Heart right ventricle (tissue), 16 donors: ENCODE measurements around the gene RTL10. TPM values are rescaled to one million over a fixed set of nuclear protein-coding genes. Genes with fewer than 3 reads are reported as not detected.
A peak's percentile ranks its signal among the peaks of the same experiment; 100 is the strongest.

Experiments used
- ATAC-seq, 8 donors: fragments of 200-7000 bp; cut with Tn5 transposase; one replicate each; pipeline ENCODE4 v1.9.1; 2020; ENCODE audit warnings: mild to moderate bottlenecking in 8 of 8, moderate library complexity in 8 of 8, moderate number of reproducible peaks in 1 of 8
- DNase-seq, 2 donors: peaks; one replicate each; pipeline ENCODE4 v3.0.0-alpha.2; 2020
- H3K27ac ChIP-seq, 10 donors: fragments of 200-600 bp; sonication (generic) in 2 of 10; one replicate each; pipeline versions ENCODE4 v1.5.0 to v1.8.0; 2020 to 2022; ENCODE audit warnings: mild to moderate bottlenecking in 3 of 10
- H3K27me3 ChIP-seq, 7 donors: fragments of 200-600 bp; one replicate each; pipeline ENCODE4 v1.8.0; 2021 to 2022; ENCODE audit warnings: mild to moderate bottlenecking in 2 of 7
- H3K36me3 ChIP-seq, 9 donors: fragments of 200-600 bp; sonication (generic) in 1 of 9; one replicate each; pipeline versions ENCODE4 v1.5.0 to v1.8.0; 2020 to 2022; ENCODE audit warnings: mild to moderate bottlenecking in 2 of 9
- H3K4me1 ChIP-seq, 9 donors: fragments of 200-600 bp; sonication (generic) in 1 of 9; one replicate each; pipeline versions ENCODE4 v1.5.0 to v1.8.0; 2020 to 2022; ENCODE audit warnings: mild to moderate bottlenecking in 4 of 9
- H3K4me3 ChIP-seq, 10 donors: fragments of 200-600 bp; sonication (generic) in 2 of 10; one replicate each; pipeline versions ENCODE4 v1.5.0 to v1.8.0; 2020 to 2022; ENCODE audit warnings: mild to moderate bottlenecking in 7 of 10, moderate library complexity in 2 of 10
- H3K9me3 ChIP-seq, 11 donors: fragments of 200-600 bp in 10 of 11; sonication (generic) in 2 of 11; one replicate each; pipeline versions ENCODE4 v1.5.0 to v1.8.0; 2013 to 2022; ENCODE audit warnings: mild to moderate bottlenecking in 2 of 11, control low read depth in 1 of 11, moderate library complexity in 1 of 11
- WGBS, 2 donors: extraction: QIAGEN DNeasy Blood & Tissue Kit; methylation state at CpG; one replicate each; pipeline ENCODE4 v1.1.7; 2013; ENCODE audit warnings: inconsistent platforms in 1 of 2; 5-methylcytosine and 5-hydroxymethylcytosine counted together
- intact Hi-C, 10 donors: fragments of 100-400 bp; cut with DNase I; formaldehyde crosslinking; loops; one replicate each; pipeline versions ENCODE4 v1.11.1 to v1.14.2; 2022
- polyA plus RNA-seq, 2 donors: library from polyadenylated mRNA; stranded (reverse); fragments of 200-250 nt; gene quantifications; one replicate each; pipeline ENCODE4 v1.2.3, GENCODE V29; 2013
- total RNA-seq, 10 donors: library from RNA; stranded (reverse); fragmentation: NEBNext Ultra II Directional in 3 of 10; extraction: Animal tissue kit (Norgen Biotek cat#: 25700) in 3 of 10; gene quantifications; one replicate each; pipeline versions ENCODE4 v1.2.1 to v1.2.4, GENCODE V29; 2021 to 2023
- TF ChIP-seq, protein P1 (sequence below), 9 donors: fragments of 200-600 bp; sonication (generic) in 2 of 9; IDR thresholded peaks; one replicate each; pipeline versions ENCODE4 v1.5.0 to v1.8.0; 2021 to 2022; ENCODE audit warnings: antibody characterized with exemption in 9 of 9, mild to moderate bottlenecking in 5 of 9, moderate library complexity in 1 of 9
- donor health status: Arrhythmogenic right ventricular cardiomyopathy.
- donor health status: ischemic (EF 13 %, LVEDD 7.1; RV severe dilation, severe dysfunction).
- donor health status: healthy with polysubstance abuse.
- donor health status: DM: no; HTN: yes; CAD: no.
- donor health status: DM: no; HTN: no; CAD: no.
- donor health status: ischemic (EF 25% LVEDD 6.9; RV normal size, moderate dysfunction).
- donor health status: ischemic (EF 25% LVEDD 5.7; RV mildly dilated, moderate dysfunction).
- donor health status: healthy.
- donor health status: DM: yes; HTN: yes; CAD: no.
- donor health status: Ischemic cardiomyopathy.
- donor health status: ischemic (EF 35%, LVEDD 5.7; RV mildly dilated, moderate dysfunction).
- donor health status: nonischemic (EF 11% LVEDD 7.7; RV severe dilation, severe dysfunction).
- donor health status: DM: yes; HTN: yes; CAD: no.
- donor health status: PGD.
- donor health status: ischemic (EF 29% LVEDD 5.4; RV normal size, mild dysfunction).
- donor health status: nonischemic (EF 23%, LVEDD 6.1; RV moderate dilation, normal function).

The RTL10 gene
- total and polyA plus RNA-seq, 12 donors: 4.0 to 12.0 (median 7.1) TPM

DNA sequence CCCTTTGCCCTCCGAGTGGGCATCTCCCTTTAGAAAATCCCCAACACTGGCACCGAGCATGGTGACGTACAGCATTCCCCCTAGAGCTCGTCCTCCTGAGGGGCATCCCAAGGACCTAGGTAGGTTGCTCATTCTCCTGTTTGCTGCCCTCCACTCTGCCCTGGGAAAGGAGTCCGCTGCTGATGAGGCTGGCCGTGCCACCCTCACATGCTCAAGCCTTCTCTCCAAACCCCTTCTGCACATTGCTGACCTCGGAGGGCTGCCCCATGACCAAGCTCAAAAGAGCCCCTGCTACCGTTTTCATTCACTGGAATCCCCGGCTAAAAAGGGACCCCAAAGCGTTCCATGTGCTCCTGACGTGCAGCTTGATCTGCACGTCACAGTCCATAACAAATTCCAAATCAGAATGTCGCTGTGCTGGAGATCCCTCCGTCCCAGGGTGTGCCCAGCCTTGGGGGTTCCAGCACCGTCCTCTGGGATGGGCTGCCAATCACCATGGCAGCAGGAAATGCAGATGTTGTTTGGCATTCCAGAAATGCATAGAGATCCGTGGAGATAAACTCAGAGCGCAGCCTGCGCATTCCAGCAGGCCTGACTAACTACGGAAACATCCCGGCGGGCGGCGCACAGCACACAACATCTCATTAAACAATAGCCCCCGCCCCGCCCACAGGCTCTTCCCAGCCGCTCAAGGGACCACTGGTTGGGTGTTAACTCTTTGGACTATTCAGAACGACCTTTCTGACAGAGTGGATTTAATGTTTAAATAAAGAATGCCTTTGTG lies 26.3 kb upstream of the RTL10 start:
- ATAC-seq: peak in 7 of 8 donors; percentile 45 to 74 (median 66)
- 50 to 53% methylated on average over 27 of the region's 27 CpGs for WGBS, 2 donors
- Histone ChIP-seq H3K9me3 (no peaks in the 10 kb centered on the region), H3K36me3 (peaks cover 0 to 30% (median 0%) of the 10 kb centered on the region in 9 donors), H3K4me3 (peak overlapping the region in 2 of 10 donors; percentile 5 to 14), H3K4me1 (peaks cover 0 to 17% (median 11%) of the 10 kb centered on the region in 9 donors), H3K27me3 (no peaks in the 10 kb centered on the region), H3K27ac (peak overlapping the region in 2 of 10 donors; percentile 47 to 76)
- intact Hi-C loops: no loop called here
- TF ChIP-seq, protein P1, sequence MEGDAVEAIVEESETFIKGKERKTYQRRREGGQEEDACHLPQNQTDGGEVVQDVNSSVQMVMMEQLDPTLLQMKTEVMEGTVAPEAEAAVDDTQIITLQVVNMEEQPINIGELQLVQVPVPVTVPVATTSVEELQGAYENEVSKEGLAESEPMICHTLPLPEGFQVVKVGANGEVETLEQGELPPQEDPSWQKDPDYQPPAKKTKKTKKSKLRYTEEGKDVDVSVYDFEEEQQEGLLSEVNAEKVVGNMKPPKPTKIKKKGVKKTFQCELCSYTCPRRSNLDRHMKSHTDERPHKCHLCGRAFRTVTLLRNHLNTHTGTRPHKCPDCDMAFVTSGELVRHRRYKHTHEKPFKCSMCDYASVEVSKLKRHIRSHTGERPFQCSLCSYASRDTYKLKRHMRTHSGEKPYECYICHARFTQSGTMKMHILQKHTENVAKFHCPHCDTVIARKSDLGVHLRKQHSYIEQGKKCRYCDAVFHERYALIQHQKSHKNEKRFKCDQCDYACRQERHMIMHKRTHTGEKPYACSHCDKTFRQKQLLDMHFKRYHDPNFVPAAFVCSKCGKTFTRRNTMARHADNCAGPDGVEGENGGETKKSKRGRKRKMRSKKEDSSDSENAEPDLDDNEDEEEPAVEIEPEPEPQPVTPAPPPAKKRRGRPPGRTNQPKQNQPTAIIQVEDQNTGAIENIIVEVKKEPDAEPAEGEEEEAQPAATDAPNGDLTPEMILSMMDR (IDR thresholded peaks at IDR 0.05): no peak
- peak in 1 of 2 donors; percentile 51 for DNase-seq

DNA sequence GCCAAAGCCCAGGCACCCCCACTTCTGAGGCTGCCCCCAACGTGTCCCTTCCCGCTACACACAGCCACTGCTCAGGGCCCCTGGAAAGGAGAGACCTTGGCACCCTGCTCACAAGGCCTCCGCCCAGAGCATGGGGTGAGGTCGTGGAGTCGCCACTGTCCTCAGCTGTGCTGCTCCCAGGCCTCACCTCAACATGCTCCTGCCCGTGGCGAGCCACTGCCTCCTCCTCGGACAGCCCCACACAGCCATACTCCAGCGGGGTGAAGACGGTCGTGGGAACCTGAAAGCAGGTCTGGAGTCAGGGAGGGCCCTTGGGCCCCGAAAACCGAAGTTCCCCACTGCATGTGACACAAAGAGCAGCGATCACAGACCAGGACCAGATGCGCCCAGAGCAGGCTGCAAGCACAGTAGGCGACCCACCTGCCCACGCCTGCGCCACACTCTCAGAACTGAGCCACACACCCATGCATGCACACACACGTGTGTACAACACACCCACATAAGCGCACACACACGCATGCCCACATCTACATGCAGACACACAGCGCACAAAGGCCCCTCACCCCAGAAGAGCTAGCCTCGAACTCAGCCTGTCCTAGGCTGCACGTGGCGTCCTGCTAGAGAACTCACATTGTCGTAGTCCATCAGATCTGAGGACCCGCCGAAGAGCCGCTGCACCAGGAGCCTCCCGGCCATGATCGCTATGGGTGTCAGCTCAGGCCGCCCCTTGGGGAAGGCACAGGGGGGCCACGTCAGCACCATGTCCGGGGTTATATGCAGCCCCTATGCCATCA lies 25.5 kb upstream of the RTL10 start:
- Histone ChIP-seq H3K27me3 (no peaks in the 10 kb centered on the region), H3K4me3 (no peak overlapping the region), H3K36me3 (peaks cover 0 to 30% (median 0%) of the 10 kb centered on the region in 9 donors), H3K9me3 (no peaks in the 10 kb centered on the region), H3K27ac (peak overlapping the region in 1 of 10 donors; percentile 66), H3K4me1 (peaks cover 0 to 17% (median 9%) of the 10 kb centered on the region in 9 donors)
- intact Hi-C loops: no loop called here
- TF ChIP-seq, protein P1 (IDR thresholded peaks at IDR 0.05): no peak
- DNase-seq (no peak), ATAC-seq (no peak)
- 93 to 94% methylated on average over 34 of the region's 34 CpGs for WGBS, 2 donors

DNA sequence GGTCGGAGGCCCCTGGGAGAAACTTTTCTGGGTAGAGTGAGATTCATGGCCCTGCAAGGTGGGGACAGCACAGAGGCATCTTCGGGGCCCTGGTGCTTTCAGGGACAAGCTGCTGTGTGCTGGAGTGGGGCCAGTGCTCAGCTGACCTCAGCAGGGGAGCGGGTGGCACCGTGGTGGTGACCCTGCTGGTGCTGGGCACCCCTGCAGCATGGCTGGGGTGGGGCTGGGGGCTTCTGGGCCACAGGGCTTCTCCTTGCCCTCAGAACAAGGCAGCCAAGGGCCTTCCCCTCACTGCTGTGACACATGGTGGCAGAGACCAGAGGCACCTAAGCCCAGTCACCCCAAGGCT lies 24.9 kb upstream of the RTL10 start:
- Histone ChIP-seq H3K9me3 (no peaks in the 10 kb centered on the region), H3K27me3 (no peaks in the 10 kb centered on the region), H3K4me3 (no peak overlapping the region), H3K4me1 (peaks cover 2 to 22% (median 12%) of the 10 kb centered on the region in 9 donors), H3K27ac (no peak overlapping the region), H3K36me3 (peaks cover 0 to 30% (median 0%) of the 10 kb centered on the region in 9 donors)
- DNase-seq: no peak
- intact Hi-C loops: no loop called here
- 74 to 80% methylated on average over 4 of the region's 4 CpGs for WGBS, 2 donors
- ATAC-seq: no peak
- TF ChIP-seq, protein P1 (IDR thresholded peaks at IDR 0.05): no peak

DNA sequence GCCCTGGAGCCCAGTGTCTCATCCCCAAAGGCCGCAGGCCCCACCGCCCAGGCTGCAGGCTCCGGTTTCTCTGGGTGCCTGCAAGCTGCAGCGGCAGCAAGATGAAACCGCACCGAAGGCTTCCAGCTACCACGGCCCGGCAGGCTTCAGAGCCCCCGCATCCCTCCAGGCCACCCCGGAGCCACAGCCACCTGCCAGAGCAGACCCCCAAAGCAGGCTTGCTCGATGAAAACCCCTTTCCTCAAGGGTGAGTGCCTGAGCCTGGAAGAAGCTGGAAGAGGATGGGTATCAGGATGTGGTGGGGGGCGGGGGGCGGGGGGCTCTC lies 24.5 kb upstream of the RTL10 start:
- no peak overlapping the region for H3K27ac ChIP-seq
- H3K9me3 ChIP-seq: no peaks in the 10 kb centered on the region
- H3K4me3 ChIP-seq: no peak overlapping the region
- peaks cover 0 to 30% (median 0%) of the 10 kb centered on the region in 9 donors for H3K36me3 ChIP-seq
- H3K27me3 ChIP-seq: no peaks in the 10 kb centered on the region
- intact Hi-C loops: no loop called here
- DNase-seq (no peak), ATAC-seq (no peak)
- H3K4me1 ChIP-seq: peaks cover 2 to 26% (median 16%) of the 10 kb centered on the region in 9 donors
- 94% methylated on average over 13 of the region's 13 CpGs for WGBS, 2 donors
- TF ChIP-seq, protein P1 (IDR thresholded peaks at IDR 0.05): no peak
